Fibroblast of gingiva (primary cell): Measurements from ENCODE around the gene B3GNT8.
"Not testable (repeated sequence)": the region's sequence is repeated elsewhere in the genome, so short reads cannot be mapped to it uniquely, and the experiment has no call there.

ENCODE experiments used
- DNase-seq: peaks from one replicate; pipeline ENCODE4 v3.0.0-alpha.2; 2011; ENCODE audit warnings: low read depth

The B3GNT8 gene

DNA sequence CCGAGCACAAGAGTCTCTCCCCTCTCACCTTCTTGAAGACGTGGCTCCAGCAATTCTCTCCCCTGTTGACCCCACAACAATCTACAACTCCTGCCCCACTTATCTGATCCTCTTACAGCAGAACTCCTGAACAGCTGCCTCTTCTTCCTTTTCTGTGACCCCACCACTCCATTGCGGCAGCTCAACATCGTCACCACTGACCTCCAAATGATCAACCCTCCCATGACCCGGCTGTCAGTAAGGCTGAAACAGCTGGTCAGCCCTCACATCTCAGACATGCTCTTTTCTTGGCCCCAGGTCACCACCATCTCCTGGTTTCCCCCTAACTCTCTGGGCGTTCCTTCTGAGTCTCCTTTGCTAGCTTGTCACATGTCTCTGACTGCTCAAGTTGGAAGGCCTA is 31.8 kb downstream of the B3GNT8 start:
- DNase-seq, result no peak

DNA sequence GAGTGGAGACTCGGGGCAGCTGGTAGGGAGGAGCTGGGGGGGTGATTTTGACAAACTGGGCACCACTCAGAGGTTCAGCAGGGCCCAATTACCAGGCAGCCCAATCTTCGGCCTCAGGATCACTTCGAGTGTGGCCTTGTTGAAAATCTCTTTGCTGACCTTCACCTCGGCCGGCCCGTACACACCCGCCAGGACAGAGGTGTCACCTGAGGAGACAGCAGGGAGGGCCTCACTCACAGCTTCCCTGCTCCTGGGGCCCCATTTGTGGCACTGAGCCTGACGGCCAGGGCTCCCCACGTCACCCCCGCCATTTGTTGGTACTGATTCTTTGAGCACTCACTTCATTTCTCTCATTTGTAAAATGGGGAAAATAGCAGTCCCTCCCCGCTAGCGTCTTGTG is 34.4 kb downstream of the B3GNT8 start:
- no peak for DNase-seq

DNA sequence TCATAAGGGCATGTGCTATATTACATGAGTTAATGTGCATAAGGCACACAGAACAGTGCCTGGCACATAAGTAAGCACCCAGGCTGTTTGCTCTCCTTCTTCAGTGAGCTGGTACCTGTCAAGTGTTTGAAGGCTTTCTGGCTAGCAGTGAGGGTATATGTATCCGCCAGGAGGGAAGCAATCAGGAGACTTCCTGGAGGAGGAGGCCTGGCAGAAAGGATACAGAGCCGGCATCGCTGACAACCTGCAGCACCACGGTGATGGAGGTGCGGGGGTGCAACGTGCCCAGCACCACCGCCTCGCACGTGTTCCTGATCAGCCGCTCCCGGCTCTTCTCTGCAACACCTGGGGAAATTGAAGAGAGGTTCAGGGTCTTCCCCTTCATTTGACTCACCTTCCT is 35.6 kb downstream of the B3GNT8 start:
- no peak for DNase-seq

DNA sequence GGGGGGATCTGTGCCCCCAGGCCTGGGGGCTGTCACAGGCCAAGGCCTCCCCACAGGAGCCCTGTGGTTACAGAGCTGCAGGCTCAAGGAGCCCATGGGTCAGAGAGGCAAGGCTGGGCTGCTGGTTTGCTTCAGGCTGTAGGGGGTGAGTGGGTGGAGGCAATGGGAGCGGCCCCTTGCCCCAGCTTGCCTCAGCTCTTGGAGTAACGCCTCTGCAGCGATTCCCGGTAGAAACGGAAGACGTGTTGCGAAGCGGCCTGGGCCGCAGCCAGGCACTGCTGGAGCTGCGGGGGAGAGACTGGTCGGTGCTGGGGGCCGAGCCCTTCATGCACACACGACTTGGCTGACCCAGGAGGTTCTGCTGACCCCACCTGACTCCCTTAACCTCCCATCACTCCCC is 40.7 kb downstream of the B3GNT8 start:
- no peak for DNase-seq

DNA sequence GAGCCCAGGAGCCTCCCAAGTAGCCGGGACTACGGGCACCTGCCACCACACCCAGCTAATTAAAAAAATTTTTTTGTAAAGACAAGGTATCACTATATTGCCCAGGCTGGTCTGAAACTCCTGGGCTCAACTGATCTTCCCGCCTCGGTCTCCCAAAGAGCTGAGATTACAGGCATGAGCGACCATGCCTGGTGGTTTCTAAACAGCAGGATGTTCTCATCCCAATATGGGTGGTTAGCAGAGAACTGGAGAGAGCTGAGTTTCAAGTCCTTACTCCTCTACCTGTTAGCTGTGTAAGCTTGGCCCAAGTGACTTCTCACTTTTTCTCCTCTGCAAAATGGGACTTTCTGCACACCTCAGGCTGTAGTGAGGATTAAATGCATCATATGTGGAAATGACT is 42.8 kb downstream of the B3GNT8 start:
- DNase-seq, result no peak

DNA sequence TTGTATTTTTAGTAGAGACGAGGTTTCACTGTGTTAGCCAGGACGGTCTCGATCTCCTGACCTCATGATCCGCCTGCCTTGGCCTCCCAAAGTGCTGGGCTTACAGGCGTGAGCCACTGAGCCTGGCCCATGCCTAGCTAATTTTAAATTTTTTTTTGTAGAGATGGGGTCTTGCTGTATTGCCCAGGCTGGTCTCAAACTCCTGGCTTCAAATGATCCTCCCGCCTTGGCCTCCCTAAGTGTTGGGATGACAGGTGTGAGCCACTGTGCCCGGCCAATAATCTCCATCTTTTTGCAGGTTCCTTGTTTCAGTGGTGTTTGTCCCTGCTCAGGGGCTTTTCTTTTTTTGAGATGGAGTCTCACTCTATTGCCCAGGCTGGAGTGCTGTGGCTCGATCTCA is 45.6 kb downstream of the B3GNT8 start:
- DNase-seq, result not testable (repeated sequence)

DNA sequence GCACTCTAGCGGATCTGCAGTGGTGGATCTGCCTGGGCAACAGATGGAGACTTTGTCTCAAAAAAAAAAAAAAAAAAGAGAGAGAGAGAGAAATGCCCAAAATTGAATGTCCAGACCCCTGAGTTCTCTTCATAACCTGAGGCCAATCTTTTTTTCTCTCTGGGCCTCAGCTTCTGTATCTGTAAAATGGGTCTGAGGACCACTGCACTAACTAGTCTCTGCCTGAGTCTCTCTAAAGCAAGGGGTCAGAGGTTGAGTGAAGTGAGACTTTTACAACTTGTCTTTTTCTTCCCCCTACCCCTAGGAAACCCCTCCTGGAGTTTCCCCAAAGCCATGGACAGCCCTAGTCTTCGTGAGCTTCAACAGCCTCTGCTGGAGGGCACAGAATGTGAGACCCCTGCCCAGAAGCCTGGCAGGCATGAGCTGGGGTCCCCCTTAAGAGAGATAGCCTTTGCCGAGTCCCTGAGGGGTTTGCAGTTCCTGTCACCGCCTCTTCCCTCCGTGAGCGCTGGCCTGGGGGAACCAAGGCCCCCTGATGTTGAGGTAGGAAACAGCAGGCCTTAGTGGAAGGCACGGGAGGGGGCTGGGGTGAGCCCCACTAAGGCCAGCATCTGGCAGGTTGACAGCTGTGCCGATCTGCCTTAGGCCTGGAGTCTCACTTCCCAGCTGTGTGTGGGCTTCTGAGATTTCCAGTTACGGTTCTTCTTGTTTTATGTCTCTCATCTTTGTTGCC is 49.0 kb downstream of the B3GNT8 start:
- no peak for DNase-seq

DNA sequence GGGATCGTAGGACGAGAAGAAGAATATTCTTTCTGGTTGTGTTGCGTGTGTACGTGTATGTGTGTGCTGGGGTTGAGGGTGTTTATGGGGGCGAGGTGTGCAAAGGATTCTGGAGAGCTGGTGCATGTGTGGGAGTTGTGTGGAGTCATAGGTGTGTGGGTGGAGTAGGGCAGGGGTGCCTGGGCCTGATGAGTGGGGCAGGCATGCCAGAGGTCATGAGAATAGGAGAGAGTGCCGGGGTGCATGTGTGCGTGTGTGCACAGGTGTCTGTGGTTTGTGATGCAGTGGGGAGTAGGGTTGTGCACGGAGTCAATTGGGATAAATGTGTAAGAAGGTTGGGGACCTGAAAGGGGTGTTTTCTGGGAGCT is 50.2 kb downstream of the B3GNT8 start:
- no peak for DNase-seq

DNA sequence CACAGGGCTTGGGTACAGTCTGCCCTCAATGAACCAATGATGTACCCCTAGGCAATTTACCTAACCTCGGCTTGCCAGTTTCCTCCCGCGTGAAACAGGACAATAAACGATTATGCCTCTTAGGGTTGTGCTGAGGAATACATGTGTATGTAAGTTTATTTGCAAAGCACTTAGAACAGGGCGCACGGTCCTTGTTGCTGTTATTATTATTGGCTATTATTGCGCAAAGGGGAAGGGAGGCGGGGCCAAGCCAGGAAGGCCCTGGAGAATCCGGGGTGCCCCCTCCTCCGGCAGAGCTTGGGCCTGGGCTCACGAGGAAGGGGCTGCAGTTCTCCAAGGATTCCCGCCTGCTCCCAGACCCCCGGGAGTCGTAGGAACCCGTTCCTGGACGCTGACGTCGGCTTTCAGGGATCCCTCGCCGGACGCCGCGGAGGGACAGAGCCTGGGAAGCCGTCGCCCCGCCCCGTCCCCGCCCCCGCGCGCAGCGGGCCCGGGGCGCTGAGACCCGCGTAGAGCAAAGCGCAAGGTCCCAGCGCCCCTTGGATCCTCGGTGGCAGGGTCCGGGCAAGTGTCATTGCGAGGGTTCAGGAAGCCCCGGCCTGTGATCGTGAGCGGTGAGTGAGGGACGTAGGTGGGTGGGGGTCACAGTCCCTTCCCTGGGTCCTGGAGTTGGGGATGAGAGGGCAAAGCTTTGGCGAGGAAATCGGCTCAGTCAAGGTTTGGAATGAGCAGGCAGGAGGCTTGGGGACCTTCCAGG is 50.8 kb downstream of the B3GNT8 start, which contains the start of gene TMEM91:
TMEM91 (plus strand) TSS at position 293 of the 757 bp plus-strand sequence. CDS start 1,777 bp downstream, outside the sequence.
- peak; percentile 17 for DNase-seq
